GM19328 (cell line): ENCODE results near the gene HSPA1L.
"Not testable (repeated sequence)": the region's sequence is repeated elsewhere in the genome, so short reads cannot be mapped to it uniquely, and the experiment has no call there.

Experiments used
- ATAC-seq: cut with Tn5 transposase; IDR thresholded peaks from one replicate; pipeline ENCODE4 v1.9.1; 2021; ENCODE audit warnings: mild to moderate bottlenecking, moderate library complexity; ENCODE audit not compliant: unreplicated experiment

Gene HSPA1L

DNA sequence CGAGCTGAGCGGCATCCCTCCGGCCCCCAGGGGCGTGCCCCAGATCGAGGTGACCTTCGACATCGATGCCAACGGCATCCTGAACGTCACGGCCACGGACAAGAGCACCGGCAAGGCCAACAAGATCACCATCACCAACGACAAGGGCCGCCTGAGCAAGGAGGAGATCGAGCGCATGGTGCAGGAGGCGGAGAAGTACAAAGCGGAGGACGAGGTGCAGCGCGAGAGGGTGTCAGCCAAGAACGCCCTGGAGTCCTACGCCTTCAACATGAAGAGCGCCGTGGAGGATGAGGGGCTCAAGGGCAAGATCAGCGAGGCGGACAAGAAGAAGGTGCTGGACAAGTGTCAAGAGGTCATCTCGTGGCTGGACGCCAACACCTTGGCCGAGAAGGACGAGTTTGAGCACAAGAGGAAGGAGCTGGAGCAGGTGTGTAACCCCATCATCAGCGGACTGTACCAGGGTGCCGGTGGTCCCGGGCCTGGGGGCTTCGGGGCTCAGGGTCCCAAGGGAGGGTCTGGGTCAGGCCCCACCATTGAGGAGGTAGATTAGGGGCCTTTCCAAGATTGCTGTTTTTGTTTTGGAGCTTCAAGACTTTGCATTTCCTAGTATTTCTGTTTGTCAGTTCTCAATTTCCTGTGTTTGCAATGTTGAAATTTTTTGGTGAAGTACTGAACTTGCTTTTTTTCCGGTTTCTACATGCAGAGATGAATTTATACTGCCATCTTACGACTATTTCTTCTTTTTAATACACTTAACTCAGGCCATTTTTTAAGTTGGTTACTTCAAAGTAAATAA, 2.2 kb upstream of the HSPA1L start:
- ATAC-seq, result not testable (repeated sequence)

DNA sequence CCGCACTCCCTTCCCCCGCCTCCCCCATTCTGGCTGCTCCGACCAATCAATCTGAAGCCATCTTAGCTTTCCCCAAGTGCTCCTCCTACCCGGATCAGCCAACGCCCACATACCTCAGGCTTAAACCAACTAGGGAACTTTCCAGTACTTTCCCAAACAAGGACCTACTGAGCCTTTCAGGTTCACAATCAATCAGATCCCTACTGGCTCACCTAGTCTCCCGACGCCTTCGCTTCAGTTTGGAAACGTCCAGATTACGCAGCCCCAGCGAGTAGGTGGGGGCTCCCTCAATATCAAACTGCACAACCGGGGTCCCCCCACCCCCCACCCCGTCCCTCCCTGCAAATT, 432 bp downstream of the HSPA1L start:
- no peak for ATAC-seq

GRCh38 chr6:31813465-31813849, 1.6 kb downstream of the HSPA1L start:
- ATAC-seq, result no peak

DNA sequence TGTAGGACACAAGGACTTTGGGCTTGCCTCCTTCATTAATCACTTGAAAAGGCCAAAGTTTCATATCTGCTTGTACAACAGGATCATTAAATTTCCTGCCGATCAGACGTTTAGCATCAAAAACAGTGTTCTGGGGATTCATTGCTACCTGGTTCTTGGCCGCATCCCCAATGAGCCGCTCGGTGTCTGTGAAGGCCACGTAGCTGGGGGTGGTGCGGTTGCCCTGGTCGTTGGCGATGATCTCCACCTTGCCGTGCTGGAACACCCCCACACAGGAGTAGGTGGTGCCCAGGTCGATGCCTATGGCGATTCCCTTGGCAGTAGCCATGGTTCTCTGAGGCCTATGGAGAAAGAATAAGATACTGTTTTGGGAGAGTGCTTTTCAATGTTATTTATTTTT, 3.4 kb downstream of the HSPA1L start:
- ATAC-seq, result no peak

DNA sequence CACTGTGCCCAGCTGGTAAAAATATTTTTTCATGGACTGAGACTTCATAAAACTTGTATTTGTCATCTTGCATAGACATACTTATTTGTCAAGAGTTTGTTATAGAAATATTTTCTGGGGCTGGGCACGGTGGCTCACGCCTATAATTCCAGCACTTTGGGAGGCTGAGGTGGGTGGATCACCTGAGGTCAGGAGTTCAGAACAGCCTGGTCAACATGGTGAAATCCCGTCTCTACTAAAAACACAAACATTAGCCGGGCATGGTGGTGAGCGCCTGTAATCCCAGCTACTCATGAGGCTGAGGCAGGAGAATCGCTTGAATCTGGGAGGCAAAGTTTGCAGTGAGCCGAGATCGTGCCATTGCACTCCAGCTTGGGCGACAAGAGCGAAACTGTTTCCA, 6.5 kb downstream of the HSPA1L start:
- not testable (repeated sequence) for ATAC-seq

- ATAC-seq, result peak; percentile 89
Observed at GRCh38 chr6:31806470-31807272, 8.4 kb downstream of the HSPA1L start, which contains the start of gene LSM2. Gene LSM2, minus strand, starts transcription at chr6:31806966. Its CDS starts 209 bp downstream, at chr6:31806757.

- ATAC-seq, result no peak
Observed at GRCh38 chr6:31805939-31806469, 9.1 kb downstream of the HSPA1L start.

DNA sequence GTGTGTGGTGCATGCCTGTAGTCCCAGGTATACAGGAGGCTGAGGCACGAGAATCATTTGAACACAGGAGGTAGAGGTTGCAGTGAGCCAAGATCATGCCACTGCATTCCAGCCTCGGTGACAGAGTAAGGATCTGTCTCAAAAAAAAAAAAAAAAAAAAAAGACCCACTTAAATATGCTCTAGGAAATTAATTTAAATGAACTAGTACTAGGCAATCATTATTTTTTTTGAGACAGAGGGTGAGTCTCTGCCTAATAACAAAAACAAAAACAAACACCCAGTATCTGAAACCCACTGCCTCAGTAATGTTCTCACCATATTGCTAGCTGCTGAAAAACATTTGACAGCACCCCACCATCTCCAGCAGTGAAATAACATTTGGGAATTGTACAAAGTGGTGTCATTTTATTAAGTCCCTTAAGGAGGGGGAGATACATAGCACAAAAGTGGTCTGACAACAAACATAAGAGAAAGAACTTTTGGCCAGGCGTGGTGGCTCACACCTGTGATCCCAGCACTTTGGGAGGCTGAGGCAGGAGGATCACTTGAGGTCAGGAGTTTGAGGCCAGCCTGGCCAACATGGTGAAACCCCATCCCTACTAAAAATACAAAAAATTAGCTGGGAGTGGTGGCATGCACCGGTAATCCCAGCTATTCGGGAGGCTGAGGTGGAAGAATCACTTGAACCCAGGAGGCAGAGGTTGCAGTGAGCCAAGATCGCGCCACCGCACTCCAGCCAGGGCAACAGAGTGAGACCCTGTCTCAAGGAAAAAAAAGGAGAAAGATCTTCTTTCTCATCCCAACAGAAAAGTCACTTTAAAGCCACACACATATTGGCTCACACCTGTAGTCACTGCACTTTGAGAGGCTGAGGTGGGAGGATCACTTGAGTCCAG, 13.8 kb downstream of the HSPA1L start:
- ATAC-seq, result not testable (repeated sequence)

- no peak for ATAC-seq
Observed at GRCh38 chr6:31799781-31800180, 15.3 kb downstream of the HSPA1L start.

DNA sequence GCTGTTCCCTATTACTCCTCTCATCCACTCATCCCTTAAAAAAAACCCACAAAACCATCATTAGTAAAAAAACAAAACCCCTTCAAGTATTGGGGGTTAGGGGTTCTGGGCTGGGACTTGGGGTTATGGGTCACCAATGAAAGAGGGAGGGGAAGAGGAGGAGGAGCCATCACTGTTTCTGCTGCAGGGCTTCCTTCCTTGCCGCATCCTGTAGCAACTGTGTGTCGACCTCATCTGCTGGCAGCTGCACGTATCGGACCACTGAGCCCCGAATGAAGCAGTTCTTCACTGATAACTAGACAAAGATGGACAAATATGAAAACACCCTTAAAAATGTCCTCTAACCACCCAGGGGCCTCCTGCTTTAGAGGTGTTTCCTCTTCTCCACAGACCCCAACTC, 17.5 kb downstream of the HSPA1L start:
- ATAC-seq, result no peak

DNA sequence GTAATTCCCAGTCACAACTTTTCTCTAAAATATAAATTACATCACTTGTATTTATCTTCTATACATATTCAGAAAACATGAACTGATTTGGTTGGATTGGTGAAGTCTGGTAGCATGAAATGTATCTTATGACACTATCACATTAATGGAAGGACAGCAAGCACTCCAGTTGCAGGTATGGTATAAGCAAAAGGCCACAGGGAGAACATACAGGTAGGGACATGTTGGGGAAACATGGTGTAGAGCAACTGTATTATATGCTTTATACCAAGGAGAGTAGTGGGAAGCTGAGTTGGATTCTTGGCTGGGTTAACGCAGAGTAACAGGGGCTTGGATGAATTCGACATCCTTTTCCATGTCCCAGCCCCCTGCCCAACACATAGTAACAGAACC, 18.1 kb downstream of the HSPA1L start:
- ATAC-seq, result no peak

GRCh38 chr6:31795616-31796298, 19.3 kb downstream of the HSPA1L start, which contains the start of gene VARS1:
Gene VARS1, minus strand, starts transcription at chr6:31795752. Its CDS starts 535 bp downstream, at chr6:31795217.
- peak; percentile 60 for ATAC-seq

GRCh38 chr6:31794866-31795615, 20.0 kb downstream of the HSPA1L start:
- ATAC-seq, result no peak

DNA sequence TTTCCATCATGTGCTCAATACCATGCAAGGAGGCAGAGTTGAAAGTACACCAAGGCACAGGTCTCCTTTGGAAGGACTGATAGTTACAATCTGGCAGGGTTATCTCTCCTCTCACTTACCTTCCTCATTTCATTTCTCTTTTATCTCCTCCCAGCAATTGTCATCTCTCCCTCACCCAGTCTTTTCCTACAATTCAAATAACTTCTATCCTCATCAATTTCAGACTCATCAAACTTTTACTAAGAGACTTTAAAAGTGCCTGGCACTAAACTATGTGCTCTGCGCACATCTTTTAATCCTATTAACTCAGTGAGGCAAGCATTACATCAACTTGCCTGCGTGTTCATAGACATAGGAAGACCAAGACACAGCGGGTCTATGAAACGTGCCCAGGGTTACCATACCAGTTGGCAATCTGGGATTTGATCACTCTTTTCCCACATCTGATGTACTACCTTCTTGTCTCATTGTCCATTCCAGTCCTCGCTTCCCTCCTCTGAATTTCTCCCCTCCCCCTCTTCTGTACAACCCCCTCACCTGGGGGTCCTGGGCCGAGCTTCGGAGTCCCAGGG, 20.7 kb downstream of the HSPA1L start:
- ATAC-seq, result no peak

- not testable (repeated sequence) for ATAC-seq
Observed at GRCh38 chr6:31793927-31794245, 21.2 kb downstream of the HSPA1L start.

GRCh38 chr6:31792761-31793171, 22.3 kb downstream of the HSPA1L start:
- no peak for ATAC-seq

- ATAC-seq, result no peak
Observed at GRCh38 chr6:31792090-31792374, 23.1 kb downstream of the HSPA1L start.

DNA sequence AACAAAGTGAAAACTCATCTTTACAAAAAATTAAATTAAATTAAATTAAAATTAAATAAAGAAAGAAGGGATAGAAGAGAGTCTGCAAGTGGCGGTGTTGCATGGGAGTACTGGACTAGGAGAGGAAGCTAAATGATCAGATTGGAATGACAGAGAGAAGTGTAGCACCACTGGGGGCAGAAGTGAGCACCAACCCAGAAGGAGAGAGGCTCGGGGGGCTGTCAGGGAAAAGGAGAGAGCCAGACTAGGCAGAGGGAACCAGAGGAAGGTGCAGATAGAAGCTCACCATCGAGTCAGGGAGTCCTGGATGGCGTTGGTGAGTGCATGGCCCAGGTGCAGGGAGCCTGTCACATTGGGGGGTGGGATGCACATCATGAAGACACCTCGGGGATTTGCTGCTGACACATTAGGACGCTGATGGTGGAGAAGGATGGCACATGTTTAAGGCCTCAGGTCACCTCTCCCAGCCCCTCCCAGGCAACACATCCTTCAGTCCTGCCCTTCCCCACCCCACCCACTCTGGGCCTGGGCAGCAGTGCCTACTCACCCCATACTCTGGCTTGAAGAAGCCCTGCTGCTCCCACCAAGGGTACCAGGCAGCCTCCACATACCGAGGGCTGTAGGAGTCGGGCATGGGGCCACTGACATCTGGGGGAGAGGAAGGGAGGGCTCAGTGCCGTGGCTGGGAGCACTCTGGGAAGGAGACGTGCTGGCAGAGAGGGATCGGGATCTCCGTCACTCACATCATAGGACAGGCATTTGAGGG, 23.6 kb downstream of the HSPA1L start:
- no peak for ATAC-seq

DNA sequence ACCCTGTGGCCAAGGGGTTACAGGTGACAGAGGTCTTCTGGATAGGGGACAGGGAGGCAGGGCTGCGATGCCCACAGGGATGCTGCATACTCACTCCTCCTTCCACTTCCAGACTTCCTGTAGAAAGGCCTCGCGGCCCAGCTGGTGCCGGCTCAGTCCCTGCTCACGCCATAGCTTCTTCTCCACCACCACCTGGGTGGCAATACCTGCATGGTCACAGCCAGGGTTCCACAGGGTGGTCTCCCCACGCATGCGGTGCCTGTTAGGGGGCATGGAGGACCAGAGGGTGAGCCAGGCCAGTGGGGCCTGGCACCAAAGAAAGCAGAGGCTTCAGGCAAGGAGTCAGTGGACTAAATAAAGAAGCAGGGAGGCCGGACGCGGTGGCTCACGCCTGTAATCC, 29.6 kb downstream of the HSPA1L start:
- ATAC-seq, result no peak
